ENCODE results near the gene VWA5B1. TPM values are rescaled to one million over a fixed set of nuclear protein-coding genes. Genes with fewer than 3 reads are reported as not detected.

VWA5B1 gene
- total and polyA plus RNA-seq, 2 of the 8 experiments (the other 6 are each of a cell fraction or from before 2014, with no cell fraction given): 0.54 to 2.3 TPM

DNA sequence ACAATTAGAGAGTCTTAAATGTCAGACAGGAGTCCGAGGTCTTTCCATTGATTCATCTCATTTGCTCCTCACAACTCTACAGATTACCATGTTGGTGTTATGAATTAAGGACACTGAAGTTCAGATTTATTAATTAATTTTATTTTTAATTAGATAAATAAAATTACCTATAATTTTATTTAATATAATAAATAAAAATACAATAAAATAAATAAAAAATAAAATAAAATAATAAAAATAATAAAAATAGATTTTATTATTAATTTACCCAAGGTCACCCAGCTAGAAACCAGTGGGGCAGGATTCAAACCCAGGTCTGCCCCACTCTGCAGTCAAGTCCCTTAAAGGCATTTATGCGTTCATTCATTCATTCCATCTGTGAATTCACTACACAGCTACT, 72.2 kb downstream of the VWA5B1 start (continued):
- no peak for TF ChIP-seq MAFK (IDR thresholded peaks at IDR 0.05; ENCODE audit: low read depth, low read length)

Measured in H1 (cell line).